Adrenal gland (tissue), 5 donors: ENCODE data around the gene ACOX3.

ENCODE experiments used
- POLR2A ChIP-seq, 2 donors: fragments of 450-650 bp; IDR thresholded peaks; one replicate each; pipeline ENCODE4 v1.6.1; 2017; ENCODE audit warnings: antibody characterized with exemption in 2 of 2, mild to moderate bottlenecking in 2 of 2, moderate library complexity in 1 of 2
- TF ChIP-seq, protein P1 (sequence below), 6 experiments: fragments of 450-650 bp in 4 of 6; fragments of 200-600 bp in 2 of 6; sonication (generic) in 1 of 6; IDR thresholded peaks; 1 replicate in 5 of 6; 2 replicates in 1 of 6; pipeline versions ENCODE4 v1.5.1 to v1.8.0; 2016 to 2021; ENCODE audit warnings: antibody characterized with exemption in 6 of 6, mild to moderate bottlenecking in 2 of 6, moderate library complexity in 1 of 6
- donor health status: DM: no; HTN: no; CAD: no.

DNA sequence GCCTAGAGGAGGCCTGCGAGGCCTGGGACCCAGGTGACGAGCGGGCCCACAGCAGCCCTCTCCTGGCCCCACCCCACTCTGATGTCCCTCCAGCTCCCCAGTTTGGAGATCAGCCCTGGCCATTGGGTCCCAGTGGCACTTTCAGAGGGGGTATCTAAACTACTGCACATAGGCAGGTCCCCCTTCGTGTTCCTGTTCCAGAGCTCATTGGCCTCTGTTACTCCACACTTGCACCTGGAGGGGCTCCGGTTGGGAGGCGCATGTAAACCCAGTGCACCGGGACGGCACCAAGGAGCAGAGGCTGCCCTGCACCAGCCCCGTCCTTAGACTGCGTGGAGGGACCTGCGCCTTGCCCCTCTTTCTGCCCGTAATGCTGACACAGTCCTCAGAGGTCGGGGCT, 34.3 kb upstream of the ACOX3 start:
- TF ChIP-seq, protein P1, sequence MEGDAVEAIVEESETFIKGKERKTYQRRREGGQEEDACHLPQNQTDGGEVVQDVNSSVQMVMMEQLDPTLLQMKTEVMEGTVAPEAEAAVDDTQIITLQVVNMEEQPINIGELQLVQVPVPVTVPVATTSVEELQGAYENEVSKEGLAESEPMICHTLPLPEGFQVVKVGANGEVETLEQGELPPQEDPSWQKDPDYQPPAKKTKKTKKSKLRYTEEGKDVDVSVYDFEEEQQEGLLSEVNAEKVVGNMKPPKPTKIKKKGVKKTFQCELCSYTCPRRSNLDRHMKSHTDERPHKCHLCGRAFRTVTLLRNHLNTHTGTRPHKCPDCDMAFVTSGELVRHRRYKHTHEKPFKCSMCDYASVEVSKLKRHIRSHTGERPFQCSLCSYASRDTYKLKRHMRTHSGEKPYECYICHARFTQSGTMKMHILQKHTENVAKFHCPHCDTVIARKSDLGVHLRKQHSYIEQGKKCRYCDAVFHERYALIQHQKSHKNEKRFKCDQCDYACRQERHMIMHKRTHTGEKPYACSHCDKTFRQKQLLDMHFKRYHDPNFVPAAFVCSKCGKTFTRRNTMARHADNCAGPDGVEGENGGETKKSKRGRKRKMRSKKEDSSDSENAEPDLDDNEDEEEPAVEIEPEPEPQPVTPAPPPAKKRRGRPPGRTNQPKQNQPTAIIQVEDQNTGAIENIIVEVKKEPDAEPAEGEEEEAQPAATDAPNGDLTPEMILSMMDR (IDR thresholded peaks at IDR 0.05) = no peak
- TF ChIP-seq POLR2A (IDR thresholded peaks at IDR 0.05) = no peak
